GM23338 (cell line): ENCODE results near the gene TUSC7. TPM values are rescaled to one million over a fixed set of nuclear protein-coding genes. Genes with fewer than 3 reads are reported as not detected.
A peak's percentile ranks its signal among the peaks of the same experiment; 100 is the strongest.

ENCODE experiments used
- ATAC-seq: fragments of 200-7000 bp; cut with Tn5 transposase; 3 replicates; pipeline ENCODE4 v1.9.1; 2020
- DNase-seq: peaks from one replicate; pipeline ENCODE4 v3.0.0-alpha.2; 2015; ENCODE audit warnings: low spot score
- H2AFZ ChIP-seq: fragments of 200-600 bp; sonication (generic); 2 replicates; pipeline ENCODE4 v1.8.0; 2016; ENCODE audit warnings: antibody characterized with exemption, mild to moderate bottlenecking, moderate library complexity
- H3F3A ChIP-seq: fragments of 200-600 bp; sonication (generic); replicated peaks from 2 replicates; pipeline ENCODE4 v1.8.0; 2017; ENCODE audit warnings: antibody characterized with exemption, mixed run types, low read depth
- H3K27ac ChIP-seq: fragments of 200-600 bp; sonication (generic); 2 replicates; pipeline ENCODE4 v1.6.1; 2016; ENCODE audit warnings: low read depth
- H3K27me3 ChIP-seq: fragments of 200-600 bp; sonication (generic); 2 replicates; pipeline ENCODE4 v1.8.0; 2016; ENCODE audit warnings: mild to moderate bottlenecking, mixed run types, moderate library complexity; ENCODE audit not compliant: insufficient read depth
- H3K36me3 ChIP-seq: fragments of 200-600 bp; sonication (generic); 2 replicates; pipeline ENCODE4 v1.8.0; 2016; ENCODE audit warnings: mild to moderate bottlenecking; ENCODE audit not compliant: insufficient read depth
- H3K4me1 ChIP-seq: fragments of 200-600 bp; sonication (generic); 2 replicates; pipeline ENCODE4 v1.8.0; 2016; ENCODE audit warnings: mild to moderate bottlenecking, moderate library complexity; ENCODE audit not compliant: insufficient read depth
- H3K4me2 ChIP-seq: fragments of 200-600 bp; sonication (generic); 2 replicates; pipeline ENCODE4 v1.7.1; 2017; ENCODE audit warnings: mixed run types
- H3K4me3 ChIP-seq: fragments of 200-600 bp; sonication (generic); 2 replicates; pipeline ENCODE4 v1.6.1; 2016; ENCODE audit warnings: mixed run types
- H3K79me2 ChIP-seq: fragments of 200-600 bp; sonication (generic); replicated peaks from 2 replicates; pipeline ENCODE4 v1.8.0; 2017; ENCODE audit warnings: mild to moderate bottlenecking; ENCODE audit not compliant: insufficient read depth
- H3K9me2 ChIP-seq: fragments of 200-600 bp; sonication (generic); 2 replicates; pipeline ENCODE4 v1.8.0; 2017; ENCODE audit not compliant: insufficient read depth
- H4K20me1 ChIP-seq: fragments of 200-600 bp; sonication (generic); replicated peaks from 2 replicates; pipeline ENCODE4 v1.8.0; 2017; ENCODE audit warnings: mild to moderate bottlenecking; ENCODE audit not compliant: insufficient read depth
- H3K27ac Mint-ChIP-seq: 2 replicates; pipeline ENCODE4 v1.8.0; 2020; ENCODE audit warnings: inconsistent platforms, mild to moderate bottlenecking, moderate library complexity, mixed read lengths
- H3K27me3 Mint-ChIP-seq: 3 replicates; pipeline ENCODE4 v1.8.0; 2022; ENCODE audit warnings: low read depth, mild to moderate bottlenecking, moderate library complexity, mixed read lengths, inconsistent platforms; ENCODE audit not compliant: insufficient read depth, poor library complexity
- H3K36me3 Mint-ChIP-seq: 3 replicates; pipeline ENCODE4 v1.8.0; 2021; ENCODE audit warnings: low read depth, mild to moderate bottlenecking, inconsistent platforms, moderate library complexity, mixed read lengths
- H3K4me1 Mint-ChIP-seq: 3 replicates; pipeline ENCODE4 v1.8.0; 2020; ENCODE audit warnings: mild to moderate bottlenecking, inconsistent platforms, mixed read lengths
- H3K4me3 Mint-ChIP-seq: 3 replicates; pipeline ENCODE4 v1.8.0; 2021; ENCODE audit warnings: moderate library complexity, mild to moderate bottlenecking, inconsistent platforms, mixed read lengths
- H3K9me3 Mint-ChIP-seq: 3 replicates; pipeline ENCODE4 v1.8.0; 2020; ENCODE audit warnings: moderate library complexity, mild to moderate bottlenecking, inconsistent platforms, mixed read lengths
- EZH2phosphoT487 ChIP-seq: fragments of 200-600 bp; sonication (generic); IDR thresholded peaks from one replicate; pipeline ENCODE4 v1.8.1; 2018; ENCODE audit warnings: antibody characterized with exemption; ENCODE audit not compliant: unreplicated experiment
- JUNB ChIP-seq: IDR thresholded peaks from one replicate; pipeline ENCODE4 v1.6.1; 2016; ENCODE audit warnings: antibody characterized with exemption; ENCODE audit not compliant: unreplicated experiment
- ZNF114 ChIP-seq: fragments of 250-450 bp; sonication (Bioruptor Pico); IDR thresholded peaks from 2 replicates; pipeline ENCODE4 v1.5.0; 2020; ENCODE audit warnings: mild to moderate bottlenecking, moderate library complexity
- ZNF331 ChIP-seq: fragments of 250-450 bp; sonication (Bioruptor Pico); IDR thresholded peaks from 2 replicates; pipeline ENCODE4 v1.5.0; 2020; ENCODE audit warnings: low read depth, mild to moderate bottlenecking, moderate library complexity
- long read RNA-seq: library from polyadenylated mRNA; unstranded; transcript quantifications from one replicate; pipeline ENCODE4 v2.0.0, GENCODE V29; 2020; ENCODE audit not compliant: unreplicated experiment
- polyA plus RNA-seq: library from polyadenylated mRNA; unstranded; fragments of >200 nt; fragmentation: Nextera tagmentation; extraction: Ambion mirVana; gene quantifications from 2 replicates; pipeline ENCODE4 v1.2.1, GENCODE V29; 2016
- total RNA-seq: library from RNA; depleted of rRNA; stranded (reverse); fragments of >200 nt; shearing (Covaris generic); gene quantifications from 2 replicates; pipeline ENCODE4 v1.2.3, GENCODE V29; 2014; rRNA removed
- TF ChIP-seq, protein P1 (sequence below): IDR thresholded peaks from 2 replicates; pipeline ENCODE4 v1.6.1; 2016; ENCODE audit warnings: antibody characterized with exemption
- TF ChIP-seq, protein P2 (sequence below): fragments of 250-450 bp; sonication (Bioruptor Pico); IDR thresholded peaks from 2 replicates; pipeline ENCODE4 v1.5.0; 2020; ENCODE audit warnings: mild to moderate bottlenecking, moderate library complexity

The TUSC7 gene
- total RNA-seq = not detected in 2 replicates
- polyA plus RNA-seq = not detected in 2 replicates
- long read RNA-seq = 0 reads

DNA sequence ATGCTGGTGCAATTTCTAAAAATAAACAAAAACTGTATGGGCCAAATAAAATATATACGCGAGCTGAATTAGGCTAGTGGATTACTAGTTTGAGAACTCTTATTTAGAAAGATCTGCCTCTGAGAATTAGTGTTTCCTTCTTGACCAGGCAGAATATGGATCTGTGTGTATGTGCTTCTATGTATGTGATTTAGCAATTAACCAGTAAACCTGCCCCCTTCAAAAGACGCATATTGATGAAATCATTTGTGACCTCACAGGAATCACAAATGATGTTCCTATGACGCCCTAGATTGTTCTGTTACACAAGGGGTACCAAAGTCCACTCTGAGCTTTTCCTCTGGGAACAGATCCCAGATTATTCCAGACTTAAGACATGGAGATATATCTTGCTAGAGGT is at the start of gene TUSC7:
TUSC7 (plus strand) TSS at position 301 of the 400 bp plus-strand sequence.
- Histone ChIP-seq H3K27ac (no peak within 1 kb of the TSS), H2AFZ (no peak within 1 kb of the TSS), H3K27me3 (no peaks in the 10 kb centered on the region), H4K20me1 (no peaks in the 10 kb centered on the region), H3K4me1 (no peaks in the 10 kb centered on the region), H3K79me2 (no peaks in the 10 kb centered on the region), H3K9me2 (no peaks in the 10 kb centered on the region), H3K4me3 (no peak within 1 kb of the TSS), H3K36me3 (no peaks in the 10 kb centered on the region), H3F3A (no peaks in the 10 kb centered on the region), H3K4me2 (no peak within 1 kb of the TSS)
- H3K4me3 Mint-ChIP-seq = no peak within 1 kb of the TSS
- no peaks in the 10 kb centered on the region for H3K9me3 Mint-ChIP-seq
- ATAC-seq = no peak
- no peaks in the 10 kb centered on the region for H3K27me3 Mint-ChIP-seq
- no peaks in the 10 kb centered on the region for H3K36me3 Mint-ChIP-seq
- DNase-seq = no peak
- no peak within 1 kb of the TSS for H3K27ac Mint-ChIP-seq
- H3K4me1 Mint-ChIP-seq = no peaks in the 10 kb centered on the region
- TF ChIP-seq JUNB (no peak), ZNF114 (no peak), EZH2phosphoT487 (no peak)
- TF ChIP-seq, protein P1, sequence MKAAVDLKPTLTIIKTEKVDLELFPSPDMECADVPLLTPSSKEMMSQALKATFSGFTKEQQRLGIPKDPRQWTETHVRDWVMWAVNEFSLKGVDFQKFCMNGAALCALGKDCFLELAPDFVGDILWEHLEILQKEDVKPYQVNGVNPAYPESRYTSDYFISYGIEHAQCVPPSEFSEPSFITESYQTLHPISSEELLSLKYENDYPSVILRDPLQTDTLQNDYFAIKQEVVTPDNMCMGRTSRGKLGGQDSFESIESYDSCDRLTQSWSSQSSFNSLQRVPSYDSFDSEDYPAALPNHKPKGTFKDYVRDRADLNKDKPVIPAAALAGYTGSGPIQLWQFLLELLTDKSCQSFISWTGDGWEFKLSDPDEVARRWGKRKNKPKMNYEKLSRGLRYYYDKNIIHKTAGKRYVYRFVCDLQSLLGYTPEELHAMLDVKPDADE = no peak

DNA sequence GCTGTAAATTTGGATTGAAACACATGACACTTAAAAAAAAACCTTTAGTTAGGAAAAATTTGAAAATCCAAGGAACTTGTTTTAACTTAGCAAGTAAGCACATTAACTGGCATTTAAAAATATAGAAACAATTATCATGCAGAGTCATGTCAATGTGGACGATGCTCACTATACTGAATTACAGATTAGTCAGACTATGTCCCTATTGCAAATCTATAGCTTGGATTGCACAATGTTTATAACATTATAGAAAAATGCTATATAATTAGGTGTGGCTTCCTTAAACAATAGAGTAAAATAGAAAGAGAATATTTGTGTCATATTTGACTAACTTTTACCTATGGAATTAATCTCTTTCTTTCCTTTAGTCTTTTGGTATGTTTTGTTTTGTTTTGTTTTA is 48.4 kb upstream of the TUSC7 start:
- no peaks in the 10 kb centered on the region for H3K27me3 Mint-ChIP-seq
- no peak overlapping the region for H3K4me3 Mint-ChIP-seq
- ATAC-seq (no peak), DNase-seq (no peak)
- no peaks in the 10 kb centered on the region for H3K36me3 Mint-ChIP-seq
- Histone ChIP-seq H2AFZ (no peak overlapping the region), H3K36me3 (no peaks in the 10 kb centered on the region), H3K27ac (no peak overlapping the region), H3F3A (no peaks in the 10 kb centered on the region), H3K9me2 (no peaks in the 10 kb centered on the region), H3K4me2 (no peak overlapping the region), H3K4me1 (no peaks in the 10 kb centered on the region), H3K27me3 (no peaks in the 10 kb centered on the region), H3K79me2 (no peaks in the 10 kb centered on the region), H4K20me1 (no peaks in the 10 kb centered on the region), H3K4me3 (no peak overlapping the region)
- H3K27ac Mint-ChIP-seq = no peak overlapping the region
- no peaks in the 10 kb centered on the region for H3K9me3 Mint-ChIP-seq
- TF ChIP-seq ZNF331 (CRISPR knock-in tag) = no peak
- peaks cover 6% of the 10 kb centered on the region for H3K4me1 Mint-ChIP-seq

DNA sequence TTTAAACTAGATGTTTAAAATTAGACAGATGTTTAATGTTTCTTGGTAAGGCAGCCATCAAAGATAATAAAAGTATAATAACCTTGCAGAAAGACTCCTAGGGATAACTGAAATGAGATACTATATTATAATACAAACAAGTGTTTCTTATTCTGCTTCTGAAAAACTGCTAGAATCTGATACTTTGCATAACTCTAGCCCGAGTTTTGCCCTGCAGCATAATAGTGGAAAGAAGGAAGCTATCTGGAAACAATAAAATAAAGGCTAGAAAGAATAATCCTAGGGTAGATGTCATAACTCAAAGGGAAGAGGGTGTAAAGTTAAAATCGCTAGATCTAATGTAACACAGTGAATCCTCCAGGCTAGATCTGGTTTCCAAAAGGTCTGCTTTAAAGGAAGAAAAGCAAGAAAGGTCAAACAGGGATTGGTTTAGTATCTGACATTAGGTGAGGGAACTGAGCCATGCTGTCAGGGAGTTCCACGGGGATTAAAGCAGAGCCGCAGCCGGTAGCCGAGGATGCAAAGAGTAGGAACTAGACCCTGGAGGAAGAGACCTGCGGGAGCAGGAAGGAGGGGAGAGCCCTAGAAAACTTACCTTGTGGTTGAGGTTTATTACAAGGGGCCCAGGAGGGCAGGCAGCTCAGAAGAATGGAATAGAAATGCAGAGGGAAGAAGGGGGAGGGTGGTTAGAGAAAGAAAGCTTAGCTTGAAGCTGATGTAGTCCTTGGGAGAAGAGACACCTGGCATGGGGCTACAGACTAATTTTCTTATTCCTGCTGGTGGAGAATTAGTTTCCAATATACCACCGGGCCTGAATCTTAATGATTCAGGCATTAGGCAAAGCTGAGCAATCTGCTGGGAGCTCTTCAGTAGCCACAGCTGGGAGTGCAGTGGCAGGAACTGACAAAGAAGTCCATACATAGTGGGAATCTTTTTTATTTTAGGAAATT is 46.1 kb upstream of the TUSC7 start:
- H3K79me2 ChIP-seq = no peaks in the 10 kb centered on the region
- H2AFZ ChIP-seq = peak overlapping the region; percentile 3; the same call in 1 of the 2 replicates
- H3K27me3 Mint-ChIP-seq = no peaks in the 10 kb centered on the region
- no peaks in the 10 kb centered on the region for H3K27me3 ChIP-seq
- H3K9me3 Mint-ChIP-seq = no peaks in the 10 kb centered on the region
- H3K36me3 ChIP-seq = no peaks in the 10 kb centered on the region
- H3K4me2 ChIP-seq = peak overlapping the region; percentile 29; the same call in 1 of the 2 replicates
- ATAC-seq (peak; percentile 95), DNase-seq (peak; percentile 42)
- H3F3A ChIP-seq = no peaks in the 10 kb centered on the region
- 0 out of 2 replicates have a peak overlapping the region, but pooled peaks have one; percentile 46 for H3K27ac ChIP-seq
- no peaks in the 10 kb centered on the region for H3K4me1 ChIP-seq
- H3K36me3 Mint-ChIP-seq = no peaks in the 10 kb centered on the region
- H3K4me1 Mint-ChIP-seq = peaks cover 6% of the 10 kb centered on the region
- H3K27ac Mint-ChIP-seq = no peak overlapping the region
- H3K4me3 Mint-ChIP-seq = 0 out of 3 replicates have a peak overlapping the region, but pooled peaks have one; percentile 5
- H3K4me3 ChIP-seq = no peak overlapping the region
- no peaks in the 10 kb centered on the region for H4K20me1 ChIP-seq
- no peaks in the 10 kb centered on the region for H3K9me2 ChIP-seq
- TF ChIP-seq, protein P2, sequence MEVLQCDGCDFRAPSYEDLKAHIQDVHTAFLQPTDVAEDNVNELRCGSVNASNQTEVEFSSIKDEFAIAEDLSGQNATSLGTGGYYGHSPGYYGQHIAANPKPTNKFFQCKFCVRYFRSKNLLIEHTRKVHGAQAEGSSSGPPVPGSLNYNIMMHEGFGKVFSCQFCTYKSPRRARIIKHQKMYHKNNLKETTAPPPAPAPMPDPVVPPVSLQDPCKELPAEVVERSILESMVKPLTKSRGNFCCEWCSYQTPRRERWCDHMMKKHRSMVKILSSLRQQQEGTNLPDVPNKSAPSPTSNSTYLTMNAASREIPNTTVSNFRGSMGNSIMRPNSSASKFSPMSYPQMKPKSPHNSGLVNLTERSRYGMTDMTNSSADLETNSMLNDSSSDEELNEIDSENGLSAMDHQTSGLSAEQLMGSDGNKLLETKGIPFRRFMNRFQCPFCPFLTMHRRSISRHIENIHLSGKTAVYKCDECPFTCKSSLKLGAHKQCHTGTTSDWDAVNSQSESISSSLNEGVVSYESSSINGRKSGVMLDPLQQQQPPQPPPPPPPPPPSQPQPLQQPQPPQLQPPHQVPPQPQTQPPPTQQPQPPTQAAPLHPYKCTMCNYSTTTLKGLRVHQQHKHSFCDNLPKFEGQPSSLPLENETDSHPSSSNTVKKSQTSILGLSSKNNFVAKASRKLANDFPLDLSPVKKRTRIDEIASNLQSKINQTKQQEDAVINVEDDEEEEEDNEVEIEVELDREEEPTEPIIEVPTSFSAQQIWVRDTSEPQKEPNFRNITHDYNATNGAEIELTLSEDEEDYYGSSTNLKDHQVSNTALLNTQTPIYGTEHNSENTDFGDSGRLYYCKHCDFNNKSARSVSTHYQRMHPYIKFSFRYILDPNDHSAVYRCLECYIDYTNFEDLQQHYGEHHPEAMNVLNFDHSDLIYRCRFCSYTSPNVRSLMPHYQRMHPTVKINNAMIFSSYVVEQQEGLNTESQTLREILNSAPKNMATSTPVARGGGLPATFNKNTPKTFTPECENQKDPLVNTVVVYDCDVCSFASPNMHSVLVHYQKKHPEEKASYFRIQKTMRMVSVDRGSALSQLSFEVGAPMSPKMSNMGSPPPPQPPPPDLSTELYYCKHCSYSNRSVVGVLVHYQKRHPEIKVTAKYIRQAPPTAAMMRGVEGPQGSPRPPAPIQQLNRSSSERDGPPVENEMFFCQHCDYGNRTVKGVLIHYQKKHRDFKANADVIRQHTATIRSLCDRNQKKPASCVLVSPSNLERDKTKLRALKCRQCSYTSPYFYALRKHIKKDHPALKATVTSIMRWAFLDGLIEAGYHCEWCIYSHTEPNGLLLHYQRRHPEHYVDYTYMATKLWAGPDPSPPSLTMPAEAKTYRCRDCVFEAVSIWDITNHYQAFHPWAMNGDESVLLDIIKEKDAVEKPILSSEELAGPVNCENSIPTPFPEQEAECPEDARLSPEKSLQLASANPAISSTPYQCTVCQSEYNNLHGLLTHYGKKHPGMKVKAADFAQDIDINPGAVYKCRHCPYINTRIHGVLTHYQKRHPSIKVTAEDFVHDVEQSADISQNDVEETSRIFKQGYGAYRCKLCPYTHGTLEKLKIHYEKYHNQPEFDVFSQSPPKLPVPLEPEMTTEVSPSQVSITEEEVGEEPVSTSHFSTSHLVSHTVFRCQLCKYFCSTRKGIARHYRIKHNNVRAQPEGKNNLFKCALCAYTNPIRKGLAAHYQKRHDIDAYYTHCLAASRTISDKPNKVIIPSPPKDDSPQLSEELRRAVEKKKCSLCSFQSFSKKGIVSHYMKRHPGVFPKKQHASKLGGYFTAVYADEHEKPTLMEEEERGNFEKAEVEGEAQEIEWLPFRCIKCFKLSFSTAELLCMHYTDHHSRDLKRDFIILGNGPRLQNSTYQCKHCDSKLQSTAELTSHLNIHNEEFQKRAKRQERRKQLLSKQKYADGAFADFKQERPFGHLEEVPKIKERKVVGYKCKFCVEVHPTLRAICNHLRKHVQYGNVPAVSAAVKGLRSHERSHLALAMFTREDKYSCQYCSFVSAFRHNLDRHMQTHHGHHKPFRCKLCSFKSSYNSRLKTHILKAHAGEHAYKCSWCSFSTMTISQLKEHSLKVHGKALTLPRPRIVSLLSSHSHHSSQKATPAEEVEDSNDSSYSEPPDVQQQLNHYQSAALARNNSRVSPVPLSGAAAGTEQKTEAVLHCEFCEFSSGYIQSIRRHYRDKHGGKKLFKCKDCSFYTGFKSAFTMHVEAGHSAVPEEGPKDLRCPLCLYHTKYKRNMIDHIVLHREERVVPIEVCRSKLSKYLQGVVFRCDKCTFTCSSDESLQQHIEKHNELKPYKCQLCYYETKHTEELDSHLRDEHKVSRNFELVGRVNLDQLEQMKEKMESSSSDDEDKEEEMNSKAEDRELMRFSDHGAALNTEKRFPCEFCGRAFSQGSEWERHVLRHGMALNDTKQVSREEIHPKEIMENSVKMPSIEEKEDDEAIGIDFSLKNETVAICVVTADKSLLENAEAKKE = 0 out of 2 replicates have a peak, but pooled peaks have one; percentile 4
- TF ChIP-seq, protein P1 = no peak
